Osteoblast (primary cell): Measurements from ENCODE around the gene PRDM13. TPM values are rescaled to one million over a fixed set of nuclear protein-coding genes. Genes with fewer than 3 reads are reported as not detected.

ENCODE experiments used
- DNase-seq: peaks from one replicate; pipeline ENCODE4 v3.0.0; 2011; ENCODE audit warnings: low spot score, mixed read lengths; ENCODE audit not compliant: insufficient read length; ENCODE audit errors: missing footprints
- H2AFZ ChIP-seq: 2 replicates; pipeline ENCODE4 v1.6.0; 2011; ENCODE audit warnings: mild to moderate bottlenecking, low read length
- H3K27ac ChIP-seq: 2 replicates; pipeline ENCODE4 v1.5.1; 2011; ENCODE audit warnings: mild to moderate bottlenecking, low read depth, low read length, moderate library complexity
- H3K27me3 ChIP-seq: 2 replicates; pipeline ENCODE4 v1.6.0; 2012; ENCODE audit warnings: mild to moderate bottlenecking, control low read depth, inconsistent platforms, low read length, moderate library complexity; ENCODE audit not compliant: insufficient read depth
- H3K36me3 ChIP-seq: 2 replicates; pipeline ENCODE4 v1.5.1; 2011; ENCODE audit warnings: mild to moderate bottlenecking, low read length, control low read depth, moderate library complexity; ENCODE audit not compliant: insufficient read depth
- H3K4me1 ChIP-seq: 2 replicates; pipeline ENCODE4 v1.5.1; 2011; ENCODE audit warnings: mild to moderate bottlenecking, low read length, control low read depth, moderate library complexity; ENCODE audit not compliant: insufficient read depth
- H3K4me2 ChIP-seq: 2 replicates; pipeline ENCODE4 v1.6.0; 2011; ENCODE audit warnings: mild to moderate bottlenecking, low read length; ENCODE audit not compliant: insufficient read depth
- H3K4me3 ChIP-seq: fragments of 200-600 bp; sonication (generic); 3 replicates; pipeline ENCODE4 v1.5.1; 2012; ENCODE audit warnings: mild to moderate bottlenecking, low read length, inconsistent platforms; ENCODE audit not compliant: insufficient read depth
- H3K79me2 ChIP-seq: 2 replicates; pipeline ENCODE4 v1.6.0; 2012; ENCODE audit warnings: mild to moderate bottlenecking, low read length, control low read depth, inconsistent platforms; ENCODE audit not compliant: insufficient read depth
- H3K9me3 ChIP-seq: 2 replicates; pipeline ENCODE4 v1.5.1; 2011; ENCODE audit warnings: low read depth, low read length, control low read depth
- H4K20me1 ChIP-seq: 2 replicates; pipeline ENCODE4 v1.6.0; 2012; ENCODE audit warnings: mild to moderate bottlenecking, low read length, control low read depth; ENCODE audit not compliant: insufficient read depth
- total RNA-seq: library from RNA; depleted of rRNA; stranded (reverse); fragments of >200 nt; gene quantifications from 2 replicates; pipeline ENCODE4 v1.2.3, GENCODE V29; 2012
- TF ChIP-seq, protein P1 (sequence below): IDR thresholded peaks from 2 replicates; pipeline ENCODE4 v1.5.1; 2011; ENCODE audit warnings: mild to moderate bottlenecking, low read depth, low read length, moderate library complexity; ENCODE audit errors: extremely low read depth

PRDM13 gene
- total RNA-seq, 1 donor, result not detected

DNA sequence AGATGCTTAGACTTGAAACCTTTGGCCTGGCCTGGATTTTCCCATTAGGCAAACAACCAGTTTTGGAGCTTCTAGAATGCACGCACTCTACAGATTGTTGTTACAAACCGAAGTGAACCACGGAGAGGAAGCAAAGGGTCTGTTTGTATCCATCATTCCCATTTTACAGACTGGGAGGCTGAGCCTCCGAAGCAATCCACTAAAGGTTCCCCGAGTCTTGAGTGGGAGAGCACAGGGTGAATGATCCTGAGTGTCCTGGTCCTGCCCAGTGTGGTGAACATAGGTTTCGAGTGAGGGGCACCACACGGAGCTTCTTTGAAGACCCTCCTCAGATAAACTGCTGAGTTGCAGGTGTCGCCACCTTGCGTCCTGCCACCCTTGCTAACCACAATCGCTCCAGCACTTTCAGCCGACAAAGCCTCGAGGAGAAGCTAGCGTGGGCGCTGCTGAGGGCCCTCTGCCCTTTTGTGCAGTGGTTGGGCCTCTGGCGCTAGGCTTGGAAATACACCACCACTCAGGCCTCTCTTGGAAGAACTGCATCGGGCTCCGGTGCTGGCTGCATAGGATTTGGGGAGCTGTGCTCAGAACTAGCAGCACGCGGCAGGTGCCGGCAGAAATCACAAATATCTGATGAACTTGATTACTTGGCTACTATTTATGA lies 1.4 kb upstream of the PRDM13 start:
- H3K4me3 ChIP-seq, result no peak overlapping the region
- no peak overlapping the region for H2AFZ ChIP-seq
- no peaks in the 10 kb centered on the region for H3K9me3 ChIP-seq
- TF ChIP-seq, protein P1, sequence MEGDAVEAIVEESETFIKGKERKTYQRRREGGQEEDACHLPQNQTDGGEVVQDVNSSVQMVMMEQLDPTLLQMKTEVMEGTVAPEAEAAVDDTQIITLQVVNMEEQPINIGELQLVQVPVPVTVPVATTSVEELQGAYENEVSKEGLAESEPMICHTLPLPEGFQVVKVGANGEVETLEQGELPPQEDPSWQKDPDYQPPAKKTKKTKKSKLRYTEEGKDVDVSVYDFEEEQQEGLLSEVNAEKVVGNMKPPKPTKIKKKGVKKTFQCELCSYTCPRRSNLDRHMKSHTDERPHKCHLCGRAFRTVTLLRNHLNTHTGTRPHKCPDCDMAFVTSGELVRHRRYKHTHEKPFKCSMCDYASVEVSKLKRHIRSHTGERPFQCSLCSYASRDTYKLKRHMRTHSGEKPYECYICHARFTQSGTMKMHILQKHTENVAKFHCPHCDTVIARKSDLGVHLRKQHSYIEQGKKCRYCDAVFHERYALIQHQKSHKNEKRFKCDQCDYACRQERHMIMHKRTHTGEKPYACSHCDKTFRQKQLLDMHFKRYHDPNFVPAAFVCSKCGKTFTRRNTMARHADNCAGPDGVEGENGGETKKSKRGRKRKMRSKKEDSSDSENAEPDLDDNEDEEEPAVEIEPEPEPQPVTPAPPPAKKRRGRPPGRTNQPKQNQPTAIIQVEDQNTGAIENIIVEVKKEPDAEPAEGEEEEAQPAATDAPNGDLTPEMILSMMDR, result no peak
- H3K4me1 ChIP-seq, result peaks cover 13% of the 10 kb centered on the region
- DNase-seq, result no peak
- H3K27me3 ChIP-seq, result peaks cover 100% of the 10 kb centered on the region
- no peaks in the 10 kb centered on the region for H3K79me2 ChIP-seq
- H3K4me2 ChIP-seq, result no peak overlapping the region
- no peaks in the 10 kb centered on the region for H3K36me3 ChIP-seq
- no peaks in the 10 kb centered on the region for H4K20me1 ChIP-seq
- no peak overlapping the region for H3K27ac ChIP-seq

DNA sequence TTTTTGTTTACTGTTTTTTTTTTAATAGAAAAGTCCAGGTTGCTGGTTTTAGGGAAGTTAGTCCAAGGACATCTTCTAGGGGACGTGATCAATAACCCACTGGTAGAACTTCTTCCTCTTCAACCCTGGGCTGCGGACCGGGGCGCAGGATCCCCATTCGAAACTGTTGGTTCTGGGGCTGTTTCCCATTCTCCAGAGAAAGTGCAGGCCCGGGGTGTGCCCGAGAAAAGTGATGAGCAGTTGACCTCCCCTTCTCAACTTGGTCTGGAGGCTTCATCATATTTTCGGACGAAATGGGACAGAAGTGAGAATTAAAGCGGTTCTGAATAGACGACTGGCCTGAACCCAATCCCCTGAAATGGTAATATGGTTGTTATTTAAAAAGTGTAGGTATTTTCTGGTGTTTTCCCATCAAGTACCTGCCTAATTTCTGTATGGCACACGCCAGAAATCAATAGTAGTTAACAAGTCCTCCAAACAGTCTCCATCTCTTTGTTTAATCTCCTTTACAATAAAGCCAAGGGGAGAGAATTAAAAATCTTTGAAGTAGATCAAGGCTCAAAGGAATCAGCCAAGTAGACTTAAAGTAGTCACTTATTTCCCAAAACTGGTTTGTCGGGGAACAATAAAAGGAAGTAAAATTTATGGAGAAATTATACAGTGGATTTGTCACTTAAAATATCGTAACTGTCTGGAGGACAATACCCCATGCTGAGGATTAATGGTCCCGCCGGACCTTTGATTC lies 550 bp upstream of the PRDM13 start:
- no peaks in the 10 kb centered on the region for H4K20me1 ChIP-seq
- H3K4me3 ChIP-seq, result no peak overlapping the region
- no peaks in the 10 kb centered on the region for H3K79me2 ChIP-seq
- H3K9me3 ChIP-seq, result no peaks in the 10 kb centered on the region
- TF ChIP-seq, protein P1, result no peak
- no peak overlapping the region for H3K4me2 ChIP-seq
- no peak overlapping the region for H3K27ac ChIP-seq
- H3K4me1 ChIP-seq, result peaks cover 13% of the 10 kb centered on the region
- peak; percentile 85 for DNase-seq
- no peak overlapping the region for H2AFZ ChIP-seq
- H3K36me3 ChIP-seq, result no peaks in the 10 kb centered on the region
- peaks cover 100% of the 10 kb centered on the region for H3K27me3 ChIP-seq

DNA sequence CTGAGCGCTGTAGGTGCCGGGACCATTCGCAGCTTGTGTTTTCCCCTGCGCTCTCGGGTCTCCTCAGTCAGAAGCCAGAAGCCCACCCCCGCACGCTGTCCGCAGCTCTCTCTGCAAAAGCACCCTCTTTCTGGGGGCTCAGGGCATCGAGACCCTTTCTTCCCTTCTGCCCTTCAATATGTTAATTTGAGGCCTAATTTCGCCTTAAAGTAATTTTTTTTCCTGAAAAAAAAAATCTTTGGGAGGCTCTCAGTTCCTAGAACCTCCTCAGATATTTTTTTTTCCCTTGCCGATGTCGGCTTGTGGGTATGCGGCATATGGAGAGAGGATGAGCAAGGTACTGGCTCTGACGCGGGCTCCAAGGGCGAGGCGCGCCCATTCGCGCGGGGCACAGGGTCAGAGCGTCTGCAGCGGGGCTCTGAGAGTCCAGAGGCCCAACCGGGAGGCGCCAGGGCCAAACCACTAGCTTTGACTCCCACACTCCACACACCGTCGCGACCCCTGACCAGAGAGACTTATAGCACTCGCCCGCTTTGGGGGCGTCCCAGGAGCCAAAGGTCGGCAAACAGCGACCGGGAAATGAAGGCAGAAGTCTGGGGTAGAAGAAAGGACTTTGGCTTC lies 893 bp downstream of the PRDM13 start:
- Histone ChIP-seq H4K20me1 (no peaks in the 10 kb centered on the region), H3K4me1 (peaks cover 13% of the 10 kb centered on the region), H3K27ac (no peak overlapping the region), H3K4me2 (no peak overlapping the region), H3K36me3 (no peaks in the 10 kb centered on the region), H3K79me2 (no peaks in the 10 kb centered on the region), H2AFZ (no peak overlapping the region), H3K4me3 (no peak overlapping the region), H3K9me3 (no peaks in the 10 kb centered on the region), H3K27me3 (peaks cover 100% of the 10 kb centered on the region)
- DNase-seq, result no peak
- TF ChIP-seq, protein P1, result no peak
